H1 (cell line): ENCODE data around the gene SOD2. TPM values are rescaled to one million over a fixed set of nuclear protein-coding genes. Genes with fewer than 3 reads are reported as not detected.

ENCODE experiments used
- CTCF ChIA-PET: fragments of 300-600 bp; sonication (Branson Sonifier 250); formaldehyde crosslinking; loops from one replicate; lab custom pipeline; 2021; ENCODE audit not compliant: partially characterized antibody; lab: Charles Lee
- POLR2A ChIA-PET: fragments of 300-600 bp; sonication (Branson Sonifier 250); formaldehyde crosslinking; loops from one replicate; lab custom pipeline; 2021; ENCODE audit warnings: inconsistent platforms; ENCODE audit not compliant: partially characterized antibody; lab: Charles Lee
- DNase-seq, 2 experiments: peaks; one replicate each; pipeline versions ENCODE4 v3.0.0 to v3.0.0-alpha.2; 2010 to 2022; ENCODE audit warnings: low spot score in 2 of 2, low read depth in 1 of 2, mixed read lengths in 1 of 2
- FAIRE-seq: peaks from 2 replicates; lab custom pipeline; 2011; peaks lifted over from hg19 to GRCh38; lab: Jason Lieb, UNC
- H2AFZ ChIP-seq: 2 replicates; pipeline ENCODE4 v1.8.1; 2012; ENCODE audit warnings: low read length, inconsistent platforms
- H2AK5ac ChIP-seq: 2 replicates; pipeline ENCODE4 v1.6.1; 2013; ENCODE audit warnings: low read depth, low read length
- H2BK120ac ChIP-seq: replicated peaks from 2 replicates; pipeline ENCODE3; 2013; ENCODE audit warnings: low read depth, low read length, inconsistent platforms
- H2BK12ac ChIP-seq: 2 replicates; pipeline ENCODE4 v1.6.1; 2013; ENCODE audit warnings: low read depth, low read length
- H2BK15ac ChIP-seq: 2 replicates; pipeline ENCODE4 v1.6.1; 2013; ENCODE audit warnings: low read length
- H2BK20ac ChIP-seq: 2 replicates; pipeline ENCODE4 v1.6.1; 2013; ENCODE audit warnings: low read length
- H2BK5ac ChIP-seq: 2 replicates; pipeline ENCODE4 v1.6.1; 2013; ENCODE audit warnings: low read depth, low read length
- H3K14ac ChIP-seq: 2 replicates; pipeline ENCODE4 v1.6.1; 2013; ENCODE audit warnings: inconsistent platforms; ENCODE audit not compliant: insufficient read length
- H3K18ac ChIP-seq: 2 replicates; pipeline ENCODE4 v1.6.1; 2013; ENCODE audit warnings: low read length; ENCODE audit errors: extremely low read depth
- H3K23ac ChIP-seq: 2 replicates; pipeline ENCODE4 v1.6.1; 2013; ENCODE audit warnings: inconsistent platforms; ENCODE audit not compliant: insufficient read length
- H3K23me2 ChIP-seq: 2 replicates; pipeline ENCODE4 v1.6.1; 2013; ENCODE audit warnings: low read depth, low read length
- H3K27ac ChIP-seq: 2 replicates; pipeline ENCODE4 v1.6.1; 2011; ENCODE audit warnings: low read depth, low read length, inconsistent platforms
- H3K27me3 ChIP-seq, 4 experiments: replicated peaks in 1 of 4; 1 replicate in 1 of 4; 2 replicates in 3 of 4; pipeline versions ENCODE4 v1.6.1 to v1.8.1; 2011 to 2013; ENCODE audit warnings: low read length in 3 of 4, mild to moderate bottlenecking in 3 of 4, inconsistent platforms in 2 of 4, mixed read lengths in 2 of 4, moderate library complexity in 1 of 4; ENCODE audit not compliant: control insufficient read depth in 3 of 4, insufficient read depth in 3 of 4; ENCODE audit errors: extremely low read depth in 1 of 4
- H3K36me3 ChIP-seq, 4 experiments: 2 replicates each; pipeline versions ENCODE4 v1.6.1 to v1.8.1; 2011 to 2013; ENCODE audit warnings: mild to moderate bottlenecking in 4 of 4, low read length in 3 of 4, moderate library complexity in 2 of 4, control low read depth in 1 of 4, inconsistent platforms in 1 of 4; ENCODE audit not compliant: insufficient read depth in 4 of 4, control insufficient read depth in 2 of 4
- H3K4ac ChIP-seq: replicated peaks from 2 replicates; pipeline ENCODE3; 2013; ENCODE audit warnings: low read length, low read depth, mixed read lengths, inconsistent platforms; ENCODE audit not compliant: insufficient read length
- H3K4me1 ChIP-seq, 4 experiments: replicated peaks in 1 of 4; 1 replicate in 1 of 4; 2 replicates in 3 of 4; pipeline versions ENCODE4 v1.6.1 to v1.8.1; 2011 to 2013; ENCODE audit warnings: low read length in 3 of 4, inconsistent platforms in 2 of 4, mixed read lengths in 1 of 4; ENCODE audit not compliant: insufficient read depth in 4 of 4, control insufficient read depth in 3 of 4
- H3K4me2 ChIP-seq, 2 experiments: 2 replicates each; pipeline versions ENCODE4 v1.6.1 to v1.8.1; 2011 to 2013; ENCODE audit warnings: low read depth in 2 of 2, low read length in 2 of 2, control low read depth in 1 of 2, inconsistent platforms in 1 of 2, mild to moderate bottlenecking in 1 of 2; ENCODE audit not compliant: insufficient read depth in 1 of 2
- H3K4me3 ChIP-seq, 4 experiments: fragments of 200-600, 300-600 bp in 1 of 4; sonication (generic), shearing (Covaris generic), sonication (Bioruptor Twin) in 1 of 4; 2 replicates each; pipeline versions ENCODE4 v1.5.1 to v1.8.1; 2011 to 2016; ENCODE audit warnings: low read length in 4 of 4, low read depth in 3 of 4, control low read depth in 2 of 4, inconsistent platforms in 2 of 4, mild to moderate bottlenecking in 2 of 4, mixed read lengths in 1 of 4, moderate library complexity in 1 of 4; ENCODE audit not compliant: insufficient read depth in 2 of 4; ENCODE audit errors: extremely low read depth in 1 of 4
- H3K56ac ChIP-seq: replicated peaks from 2 replicates; pipeline ENCODE3; 2013; ENCODE audit warnings: low read depth, mild to moderate bottlenecking, mixed read lengths, low read length, inconsistent platforms; ENCODE audit not compliant: insufficient read length
- H3K79me1 ChIP-seq: 2 replicates; pipeline ENCODE4 v1.6.1; 2013; ENCODE audit warnings: low read depth, low read length, control low read depth
- H3K79me2 ChIP-seq, 2 experiments: 2 replicates each; pipeline versions ENCODE4 v1.6.1 to v1.8.1; 2012 to 2013; ENCODE audit warnings: low read length in 2 of 2, mild to moderate bottlenecking in 2 of 2, inconsistent platforms in 1 of 2; ENCODE audit not compliant: insufficient read depth in 2 of 2, control insufficient read depth in 1 of 2
- H3K9ac ChIP-seq, 4 experiments: replicated peaks in 1 of 4; 1 replicate in 1 of 4; 2 replicates in 3 of 4; pipeline versions ENCODE4 v1.6.1 to v1.8.1; 2011 to 2013; ENCODE audit warnings: low read depth in 3 of 4, low read length in 3 of 4, control low read depth in 2 of 4, mild to moderate bottlenecking in 2 of 4, moderate library complexity in 2 of 4, inconsistent platforms in 1 of 4; ENCODE audit errors: extremely low read depth in 1 of 4
- H3K9me3 ChIP-seq, 2 experiments: 2 replicates each; pipeline versions ENCODE4 v1.6.1 to v1.8.1; 2012 to 2013; ENCODE audit warnings: mild to moderate bottlenecking in 2 of 2, moderate library complexity in 2 of 2, control low read depth in 1 of 2, inconsistent platforms in 1 of 2, low read depth in 1 of 2, low read length in 1 of 2, mixed read lengths in 1 of 2; ENCODE audit not compliant: insufficient read depth in 2 of 2
- H4K20me1 ChIP-seq, 2 experiments: replicated peaks in 1 of 2; 2 replicates each; pipeline versions ENCODE3 to v1.8.1; 2011 to 2013; ENCODE audit warnings: inconsistent platforms in 2 of 2, low read length in 2 of 2, mild to moderate bottlenecking in 1 of 2; ENCODE audit not compliant: insufficient read depth in 2 of 2, control insufficient read depth in 1 of 2
- H4K5ac ChIP-seq: 2 replicates; pipeline ENCODE4 v1.6.1; 2013; ENCODE audit warnings: low read length, low read depth, mixed read lengths, inconsistent platforms; ENCODE audit not compliant: insufficient read length
- H4K8ac ChIP-seq: 2 replicates; pipeline ENCODE4 v1.8.0; 2013; ENCODE audit warnings: mild to moderate bottlenecking, moderate library complexity, low read length, inconsistent platforms; ENCODE audit not compliant: insufficient read depth; ENCODE audit errors: extremely low read depth
- H4K91ac ChIP-seq: replicated peaks from 2 replicates; pipeline ENCODE3; 2013; ENCODE audit warnings: low read length, mixed read lengths, inconsistent platforms; ENCODE audit not compliant: insufficient read length
- ASH2L ChIP-seq: fragments of 200-600, 300-600 bp; sonication (generic); IDR thresholded peaks from one replicate; pipeline ENCODE4 v1.7.1; 2017; ENCODE audit warnings: low read length
- ATF2 ChIP-seq: IDR thresholded peaks from 2 replicates; pipeline ENCODE4 v1.6.1; 2012; ENCODE audit warnings: low read length, inconsistent platforms
- BCL11A ChIP-seq, 2 experiments: IDR thresholded peaks; one replicate each; pipeline ENCODE4 v1.6.1; 2011; ENCODE audit warnings: low read depth in 2 of 2, low read length in 2 of 2, mild to moderate bottlenecking in 2 of 2
- CBX8 ChIP-seq: fragments of 300-800, 300-1000 bp; sonication (generic); IDR thresholded peaks from 2 replicates; pipeline ENCODE4 v1.7.1; 2016; ENCODE audit warnings: low read depth, low read length, borderline replicate concordance
- KDM4A ChIP-seq: IDR thresholded peaks from one replicate; pipeline ENCODE4 v1.7.1; 2012; ENCODE audit warnings: low read depth, mild to moderate bottlenecking, moderate library complexity, low read length, inconsistent platforms; ENCODE audit not compliant: severe bottlenecking
- MAX ChIP-seq: IDR thresholded peaks from 2 replicates; pipeline ENCODE4 v1.6.1; 2012; ENCODE audit warnings: inconsistent platforms
- RBBP5 ChIP-seq: IDR thresholded peaks from 2 replicates; pipeline ENCODE4 v1.7.1; 2012; ENCODE audit warnings: low read depth, mild to moderate bottlenecking, inconsistent platforms, low read length, moderate library complexity, borderline replicate concordance
- WGBS, 2 experiments: shearing (Covaris generic) in 1 of 2; methylation state at CpG; one replicate each; pipeline versions ENCODE4 v1.1.6 to v1.1.7; 2013 to 2015; ENCODE audit warnings: low lambda C conversion rate in 2 of 2, mixed read lengths in 2 of 2, inconsistent platforms in 1 of 2, low coverage in 1 of 2, missing lambda C conversion rate in 1 of 2; ENCODE audit not compliant: insufficient replicate concordance in 2 of 2, insufficient coverage in 1 of 2, insufficient read length in 1 of 2; ENCODE audit errors: extremely low coverage in 1 of 2, missing lambda C conversion rate in 1 of 2; 5-methylcytosine and 5-hydroxymethylcytosine counted together
- polyA plus RNA-seq, 7 experiments: library from polyadenylated mRNA; depleted of rRNA in 3 of 7; stranded (reverse) in 5 of 7; unstranded in 2 of 7; fragments of >200 nt in 5 of 7; fragments of 200-250 nt in 2 of 7; gene quantifications; 1 replicate in 5 of 7; 2 replicates in 1 of 7; 4 replicates in 1 of 7; pipeline versions ENCODE4 v1.2.1 to v1.2.3, GENCODE V29; 2011 to 2013; ENCODE audit warnings: missing spikeins in 2 of 7, mixed read lengths in 2 of 7
- total RNA-seq: library from RNA; stranded (reverse); fragmentation: NEBNext Ultra II Directional; extraction: Animal tissue kit (Norgen Biotek cat#: 25700); gene quantifications from 2 replicates; pipeline ENCODE4 v1.2.1, GENCODE V29; 2021

The SOD2 gene
- total and polyA plus RNA-seq, 2 of the 8 experiments (the other 6 are each of a cell fraction or from before 2014, with no cell fraction given): 31.1 to 88.7 TPM

GRCh38 chr6:159692303-159693127, 526 bp downstream of the SOD2 start:
- H2BK12ac ChIP-seq: peak overlapping the region; percentile 4; the same call in 1 of the 2 replicates
- no peak overlapping the region for H3K14ac ChIP-seq
- ChIA-PET CTCF (interaction anchor here (1.1 to 2.0 kb wide), 10 partner anchors 8 to 523 kb away, joined by 3 to 7 read pairs (median 4); partner anchors contain the start of gene FNDC1), POLR2A (interaction anchor here (0.6 to 4.5 kb wide), 20 partner anchors 10 to 524 kb away, joined by 3 to 32 read pairs (median 4); partner anchors contain the start of genes ACAT2, FNDC1, MRPL18 and TCP1)
- peak overlapping the region; percentile 51 to 99 (median 88) for H3K4me3 ChIP-seq
- peaks cover 14% of the 10 kb centered on the region for H3K23me2 ChIP-seq
- DNase-seq: no peak
- no peak overlapping the region for H4K5ac ChIP-seq
- H2BK120ac ChIP-seq: no peak overlapping the region
- peaks cover 5% of the 10 kb centered on the region for H3K79me1 ChIP-seq
- H3K4me2 ChIP-seq: peak overlapping the region; percentile 90 to 96
- H3K4me1 ChIP-seq: peaks cover 3 to 15% (median 8%) of the 10 kb centered on the region in 4 experiments
- peak overlapping the region; percentile 56; the same call in 1 of the 2 replicates for H3K27ac ChIP-seq
- H3K36me3 ChIP-seq: peaks cover 0 to 5% (median 3%) of the 10 kb centered on the region in 4 experiments; a peak in 3 of 8 replicates
- H3K9ac ChIP-seq: peak overlapping the region; percentile 65 to 85 (median 76)
- no peak overlapping the region for H2BK20ac ChIP-seq
- peak overlapping the region; percentile 48 for H2BK15ac ChIP-seq
- H3K9me3 ChIP-seq: no peaks in the 10 kb centered on the region
- H3K56ac ChIP-seq: peak overlapping the region; percentile 46
- peak overlapping the region; percentile 94 for H4K8ac ChIP-seq
- FAIRE-seq: no peak
- H3K27me3 ChIP-seq: no peaks in the 10 kb centered on the region
- peak overlapping the region; percentile 78; the same call in 1 of the 2 replicates for H2AFZ ChIP-seq
- peaks cover 3 to 33% of the 10 kb centered on the region in 2 experiments; a peak in 3 of 4 replicates for H3K79me2 ChIP-seq
- peak overlapping the region; percentile 94 for H2BK5ac ChIP-seq
- no peak overlapping the region for H3K23ac ChIP-seq
- WGBS, 2 experiments: 7% methylated on average over 37 of the region's 66 CpGs; no CpG with 5 or more reads in 1 of the 2 experiments
- no peak overlapping the region for H2AK5ac ChIP-seq
- peak overlapping the region; percentile 34 for H3K18ac ChIP-seq
- H4K20me1 ChIP-seq: peaks cover 4 to 12% of the 10 kb centered on the region in 2 experiments
- H3K4ac ChIP-seq: no peak overlapping the region
- no peak overlapping the region for H4K91ac ChIP-seq
- TF ChIP-seq MAX (0 out of 2 replicates have a peak, but pooled peaks have one; percentile 56), ASH2L (peak; percentile 58), CBX8 (no peak), RBBP5 (peak; percentile 58; the same call in 1 of the 2 replicates), ATF2 (no peak), BCL11A (IDR thresholded peaks at IDR 0.05; ENCODE audit: low read depth in 2 of 2, low read length in 2 of 2) (no peak), KDM4A (peak; percentile 72)
